NT2/D1 (cell line): ENCODE measurements around the gene H2BK1.

Source experiments
- DNase-seq: peaks from one replicate; pipeline ENCODE4 v3.0.0-alpha.2; 2011; ENCODE audit warnings: low read depth, low spot score
- H3K27me3 ChIP-seq: 2 replicates; pipeline ENCODE4 v1.6.0; 2011; ENCODE audit warnings: mild to moderate bottlenecking; ENCODE audit not compliant: insufficient read length, insufficient read depth
- H3K36me3 ChIP-seq: 2 replicates; pipeline ENCODE4 v1.6.1; 2011; ENCODE audit warnings: mild to moderate bottlenecking, low read length, mixed read lengths; ENCODE audit not compliant: insufficient read depth, insufficient read length
- H3K4me1 ChIP-seq: 2 replicates; pipeline ENCODE4 v1.5.1; 2011; ENCODE audit not compliant: insufficient read depth, insufficient read length
- H3K4me3 ChIP-seq: 2 replicates; pipeline ENCODE4 v1.5.1; 2011; ENCODE audit warnings: low read depth; ENCODE audit not compliant: insufficient read length
- H3K9ac ChIP-seq: 2 replicates; pipeline ENCODE4 v1.6.0; 2011; ENCODE audit warnings: low read depth; ENCODE audit not compliant: insufficient read length
- H3K9me3 ChIP-seq: 2 replicates; pipeline ENCODE4 v1.5.1; 2011; ENCODE audit warnings: mild to moderate bottlenecking, low read length; ENCODE audit not compliant: insufficient read depth
- SUZ12 ChIP-seq: IDR thresholded peaks from 2 replicates; pipeline ENCODE4 v1.6.1; 2011; ENCODE audit not compliant: insufficient read length, insufficient read depth; ENCODE audit errors: extremely low read depth
- YY1 ChIP-seq: IDR thresholded peaks from 2 replicates; pipeline ENCODE4 v1.6.1; 2011; ENCODE audit not compliant: insufficient read length, insufficient read depth
- ZNF274 ChIP-seq: IDR thresholded peaks from 2 replicates; pipeline ENCODE4 v1.6.1; 2011; ENCODE audit warnings: mild to moderate bottlenecking, low read depth, low read length

Gene H2BK1

GRCh38 chr7:151248346-151249033 lies 38.2 kb upstream of the H2BK1 start, which contains the start of gene SMARCD3:
Gene SMARCD3 (minus strand): TSS chr7:151248694. CDS start chr7:151248562, 132 bp downstream.
- H3K4me1 ChIP-seq, result peaks cover 37% of the 10 kb centered on the region
- no peaks in the 10 kb centered on the region for H3K9me3 ChIP-seq
- peak within 1 kb of the TSS; percentile 40 for H3K4me3 ChIP-seq
- peak within 1 kb of the TSS; percentile 61 for H3K9ac ChIP-seq
- no peaks in the 10 kb centered on the region for H3K36me3 ChIP-seq
- no peak for TF ChIP-seq ZNF274
- TF ChIP-seq SUZ12, result no peak
- no peak for TF ChIP-seq YY1
- H3K27me3 ChIP-seq, result peaks cover 75% of the 10 kb centered on the region
- no peak for DNase-seq

- no peak for TF ChIP-seq ZNF274
- no peak for TF ChIP-seq SUZ12
- no peak for TF ChIP-seq YY1
- peak overlapping the region; percentile 32 for H3K9ac ChIP-seq
- H3K36me3 ChIP-seq, result no peaks in the 10 kb centered on the region
- H3K9me3 ChIP-seq, result no peaks in the 10 kb centered on the region
- DNase-seq, result no peak
- H3K4me3 ChIP-seq, result peak overlapping the region; percentile 40
- peaks cover 68% of the 10 kb centered on the region for H3K27me3 ChIP-seq
- H3K4me1 ChIP-seq, result peaks cover 33% of the 10 kb centered on the region
These were observed 37.5 kb upstream of the H2BK1 start for GRCh38 chr7:151247611-151248345.

- Histone ChIP-seq H3K9ac (no peak overlapping the region), H3K4me1 (peaks cover 33% of the 10 kb centered on the region), H3K4me3 (no peak overlapping the region), H3K27me3 (peaks cover 60% of the 10 kb centered on the region), H3K36me3 (no peaks in the 10 kb centered on the region), H3K9me3 (no peaks in the 10 kb centered on the region)
- no peak for DNase-seq
- TF ChIP-seq SUZ12, result no peak
- TF ChIP-seq YY1, result no peak
- TF ChIP-seq ZNF274, result no peak
These were observed 36.7 kb upstream of the H2BK1 start for GRCh38 chr7:151246851-151247580.

- TF ChIP-seq SUZ12 (no peak), YY1 (no peak), ZNF274 (no peak)
- no peaks in the 10 kb centered on the region for H3K9me3 ChIP-seq
- no peaks in the 10 kb centered on the region for H3K36me3 ChIP-seq
- no peak overlapping the region for H3K4me3 ChIP-seq
- H3K27me3 ChIP-seq, result peaks cover 57% of the 10 kb centered on the region
- H3K9ac ChIP-seq, result no peak overlapping the region
- peaks cover 33% of the 10 kb centered on the region for H3K4me1 ChIP-seq
- DNase-seq, result no peak
These were observed 36.0 kb upstream of the H2BK1 start for GRCh38 chr7:151246102-151246850.

- no peaks in the 10 kb centered on the region for H3K9me3 ChIP-seq
- H3K27me3 ChIP-seq, result peaks cover 49% of the 10 kb centered on the region
- no peak for TF ChIP-seq SUZ12
- no peak for TF ChIP-seq ZNF274
- no peak for TF ChIP-seq YY1
- peak overlapping the region; percentile 37 for H3K4me3 ChIP-seq
- H3K4me1 ChIP-seq, result peaks cover 26% of the 10 kb centered on the region
- peaks cover 1% of the 10 kb centered on the region for H3K36me3 ChIP-seq
- peak overlapping the region; percentile 32 for H3K9ac ChIP-seq
- no peak for DNase-seq
These were observed 35.2 kb upstream of the H2BK1 start for GRCh38 chr7:151245360-151246101.

- no peak for TF ChIP-seq SUZ12
- no peak for TF ChIP-seq ZNF274
- TF ChIP-seq YY1, result no peak
- peaks cover 43% of the 10 kb centered on the region for H3K27me3 ChIP-seq
- H3K4me3 ChIP-seq, result peak overlapping the region; percentile 37
- peaks cover 21% of the 10 kb centered on the region for H3K4me1 ChIP-seq
- no peaks in the 10 kb centered on the region for H3K9me3 ChIP-seq
- no peak for DNase-seq
- peaks cover 8% of the 10 kb centered on the region for H3K36me3 ChIP-seq
- peak overlapping the region; percentile 32 for H3K9ac ChIP-seq
These were observed 34.6 kb upstream of the H2BK1 start for GRCh38 chr7:151244841-151245346.
